CD4-positive, CD25-positive, alpha-beta regulatory T cell (primary cell): Measurements from ENCODE around the gene GNG7. TPM values are rescaled to one million over a fixed set of nuclear protein-coding genes. Genes with fewer than 3 reads are reported as not detected.

Source experiments
- ATAC-seq, 2 donors: fragments of 150-1000 bp; cut with Tn5 transposase; one replicate each; pipeline ENCODE4 v1.10.0; 2021; ENCODE audit warnings: low read depth in 2 of 2, moderate number of reproducible peaks in 2 of 2, moderate library complexity in 1 of 2
- DNase-seq, 3 donors: peaks; one replicate each; pipeline versions ENCODE4 v3.0.0 to v3.0.0-alpha.2; 2012 to 2022; ENCODE audit warnings: mixed read lengths in 1 of 3
- H3K27ac ChIP-seq: one replicate; pipeline ENCODE4 v1.7.0; 2013; ENCODE audit warnings: mild to moderate bottlenecking, low read length; ENCODE audit not compliant: insufficient read depth, poor library complexity, severe bottlenecking
- H3K27me3 ChIP-seq: one replicate; pipeline ENCODE4 v1.7.0; 2013; ENCODE audit warnings: low read length; ENCODE audit not compliant: control insufficient read depth, insufficient read depth
- H3K36me3 ChIP-seq: one replicate; pipeline ENCODE4 v1.7.0; 2013; ENCODE audit warnings: mild to moderate bottlenecking, low read length, moderate library complexity; ENCODE audit not compliant: control insufficient read depth, insufficient read depth
- H3K4me1 ChIP-seq: 2 replicates; pipeline ENCODE4 v1.7.0; 2013; ENCODE audit warnings: mild to moderate bottlenecking, low read length; ENCODE audit not compliant: insufficient read depth, control insufficient read depth, poor library complexity, severe bottlenecking
- H3K4me3 ChIP-seq: one replicate; pipeline ENCODE4 v1.7.0; 2013; ENCODE audit warnings: low read depth, mild to moderate bottlenecking, low read length, moderate library complexity
- H3K9me3 ChIP-seq, 2 experiments: 1 replicate in 1 of 2; 2 replicates in 1 of 2; pipeline ENCODE4 v1.7.0; 2013; ENCODE audit warnings: low read length in 2 of 2, mild to moderate bottlenecking in 1 of 2, moderate library complexity in 1 of 2; ENCODE audit not compliant: control insufficient read depth in 2 of 2
- H3K27ac Mint-ChIP-seq, 3 donors: one replicate each; pipeline ENCODE4 v1.8.0; 2020 to 2022; ENCODE audit warnings: mild to moderate bottlenecking in 3 of 3, mixed read lengths in 3 of 3, moderate library complexity in 2 of 3
- H3K27me3 Mint-ChIP-seq: one replicate; pipeline ENCODE4 v1.8.0; 2022; ENCODE audit warnings: mild to moderate bottlenecking, mixed read lengths
- H3K36me3 Mint-ChIP-seq: one replicate; pipeline ENCODE4 v1.8.0; 2020; ENCODE audit warnings: mixed read lengths
- H3K4me1 Mint-ChIP-seq, 4 donors: one replicate each; pipeline ENCODE4 v1.8.0; 2020 to 2022; ENCODE audit warnings: mixed read lengths in 4 of 4, mild to moderate bottlenecking in 1 of 4
- H3K4me3 Mint-ChIP-seq, 4 donors: one replicate each; pipeline ENCODE4 v1.8.0; 2020 to 2022; ENCODE audit warnings: mild to moderate bottlenecking in 4 of 4, mixed read lengths in 4 of 4, moderate library complexity in 3 of 4
- H3K9me3 Mint-ChIP-seq, 7 donors: one replicate each; pipeline ENCODE4 v1.8.0; 2020 to 2022; ENCODE audit warnings: mixed read lengths in 7 of 7, mild to moderate bottlenecking in 3 of 7, moderate library complexity in 2 of 7
- polyA plus RNA-seq, 4 donors: library from polyadenylated mRNA; unstranded; fragments of 300-500 nt; fragmentation: Illumina TruSeq; gene quantifications; one replicate each; pipeline ENCODE4 v1.2.3, GENCODE V29; 2021
- total RNA-seq: library from RNA; stranded (reverse); gene quantifications from one replicate; pipeline ENCODE4 v1.2.3, GENCODE V29; 2022

GNG7 gene
- total and polyA plus RNA-seq, 5 donors from 2014 or later: 0.65 to 1.6 (median 1.2) TPM

DNA sequence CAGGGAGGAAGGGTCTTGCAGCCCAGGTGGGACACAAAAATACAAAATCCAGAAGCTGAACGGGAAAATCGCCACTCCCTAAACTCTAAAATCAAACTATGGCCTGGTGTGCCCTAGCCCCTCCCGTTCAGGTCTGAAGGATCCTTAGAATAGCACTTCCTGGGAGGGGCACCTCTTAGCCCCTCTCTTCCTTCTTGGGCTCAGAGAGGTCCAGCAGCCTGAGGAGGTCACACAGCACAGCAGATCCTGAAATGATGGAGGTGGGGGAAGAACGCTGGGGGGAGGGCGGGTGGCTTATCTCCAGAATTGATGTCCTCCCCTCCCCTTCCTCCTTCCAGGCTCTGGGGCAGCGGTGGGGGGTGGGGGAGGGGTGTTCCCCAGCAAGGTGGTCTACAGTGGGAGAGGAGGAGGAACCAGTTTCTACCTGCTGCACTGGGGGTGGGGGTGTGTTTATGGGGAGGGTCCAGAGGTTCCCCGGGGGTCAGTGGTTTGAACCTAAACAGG, 16.8 kb upstream of the GNG7 start:
- Mint-ChIP-seq H3K9me3 (peaks cover 0 to 10% (median 5%) of the 10 kb centered on the region in 7 donors), H3K4me1 (peaks cover 0 to 9% (median 0%) of the 10 kb centered on the region in 4 donors), H3K27ac (no peak overlapping the region), H3K27me3 (peaks cover 34% of the 10 kb centered on the region), H3K4me3 (peak overlapping the region in 1 of 4 donors; percentile 69), H3K36me3 (no peaks in the 10 kb centered on the region)
- H3K27ac ChIP-seq: no peak overlapping the region
- peaks cover 5% of the 10 kb centered on the region for H3K4me1 ChIP-seq
- ATAC-seq (no peak), DNase-seq (no peak)
- no peaks in the 10 kb centered on the region for H3K27me3 ChIP-seq
- no peaks in the 10 kb centered on the region for H3K36me3 ChIP-seq
- peaks cover 6 to 8% of the 10 kb centered on the region in 2 experiments for H3K9me3 ChIP-seq
- H3K4me3 ChIP-seq: no peak overlapping the region

- Mint-ChIP-seq H3K4me1 (peaks cover 0 to 7% (median 0%) of the 10 kb centered on the region in 4 donors), H3K36me3 (no peaks in the 10 kb centered on the region), H3K27ac (no peak overlapping the region), H3K9me3 (peaks cover 0 to 10% (median 5%) of the 10 kb centered on the region in 7 donors), H3K27me3 (peaks cover 30% of the 10 kb centered on the region), H3K4me3 (no peak overlapping the region)
- no peak overlapping the region for H3K27ac ChIP-seq
- DNase-seq: no peak
- no peak overlapping the region for H3K4me3 ChIP-seq
- ATAC-seq: no peak
- H3K36me3 ChIP-seq: no peaks in the 10 kb centered on the region
- H3K4me1 ChIP-seq: peaks cover 5% of the 10 kb centered on the region
- H3K27me3 ChIP-seq: no peaks in the 10 kb centered on the region
- peaks cover 6 to 8% of the 10 kb centered on the region in 2 experiments for H3K9me3 ChIP-seq
Observed at GRCh38 chr19:2717638-2718541, 15.4 kb upstream of the GNG7 start.

GRCh38 chr19:2716722-2717637, 14.5 kb upstream of the GNG7 start:
- no peak overlapping the region for H3K4me3 Mint-ChIP-seq
- no peak overlapping the region for H3K27ac Mint-ChIP-seq
- no peaks in the 10 kb centered on the region for H3K27me3 ChIP-seq

GRCh38 chr19:2716275-2716650, 13.8 kb upstream of the GNG7 start:
- no peak overlapping the region for H3K27ac ChIP-seq
- Mint-ChIP-seq H3K4me3 (no peak overlapping the region), H3K27me3 (peaks cover 21% of the 10 kb centered on the region), H3K4me1 (peaks cover 0 to 4% (median 0%) of the 10 kb centered on the region in 4 donors), H3K27ac (no peak overlapping the region), H3K9me3 (peaks cover 0 to 10% (median 5%) of the 10 kb centered on the region in 7 donors), H3K36me3 (no peaks in the 10 kb centered on the region)
- no peak for DNase-seq
- H3K36me3 ChIP-seq: no peaks in the 10 kb centered on the region
- H3K4me1 ChIP-seq: peaks cover 5% of the 10 kb centered on the region
- H3K27me3 ChIP-seq: no peaks in the 10 kb centered on the region
- H3K4me3 ChIP-seq: no peak overlapping the region
- H3K9me3 ChIP-seq: peaks cover 6 to 8% of the 10 kb centered on the region in 2 experiments
- ATAC-seq: no peak

More at GRCh38 chr19:2716722-2717637, 14.5 kb upstream of the GNG7 start:
- Mint-ChIP-seq H3K9me3 (peaks cover 0 to 10% (median 5%) of the 10 kb centered on the region in 7 donors), H3K27me3 (peaks cover 22% of the 10 kb centered on the region), H3K4me1 (peaks cover 0 to 7% (median 0%) of the 10 kb centered on the region in 4 donors), H3K36me3 (no peaks in the 10 kb centered on the region)
- ATAC-seq (no peak), DNase-seq (no peak)
- Histone ChIP-seq H3K27ac (no peak overlapping the region), H3K4me3 (no peak overlapping the region), H3K9me3 (peaks cover 6 to 8% of the 10 kb centered on the region in 2 experiments), H3K36me3 (no peaks in the 10 kb centered on the region), H3K4me1 (peaks cover 5% of the 10 kb centered on the region)

DNA sequence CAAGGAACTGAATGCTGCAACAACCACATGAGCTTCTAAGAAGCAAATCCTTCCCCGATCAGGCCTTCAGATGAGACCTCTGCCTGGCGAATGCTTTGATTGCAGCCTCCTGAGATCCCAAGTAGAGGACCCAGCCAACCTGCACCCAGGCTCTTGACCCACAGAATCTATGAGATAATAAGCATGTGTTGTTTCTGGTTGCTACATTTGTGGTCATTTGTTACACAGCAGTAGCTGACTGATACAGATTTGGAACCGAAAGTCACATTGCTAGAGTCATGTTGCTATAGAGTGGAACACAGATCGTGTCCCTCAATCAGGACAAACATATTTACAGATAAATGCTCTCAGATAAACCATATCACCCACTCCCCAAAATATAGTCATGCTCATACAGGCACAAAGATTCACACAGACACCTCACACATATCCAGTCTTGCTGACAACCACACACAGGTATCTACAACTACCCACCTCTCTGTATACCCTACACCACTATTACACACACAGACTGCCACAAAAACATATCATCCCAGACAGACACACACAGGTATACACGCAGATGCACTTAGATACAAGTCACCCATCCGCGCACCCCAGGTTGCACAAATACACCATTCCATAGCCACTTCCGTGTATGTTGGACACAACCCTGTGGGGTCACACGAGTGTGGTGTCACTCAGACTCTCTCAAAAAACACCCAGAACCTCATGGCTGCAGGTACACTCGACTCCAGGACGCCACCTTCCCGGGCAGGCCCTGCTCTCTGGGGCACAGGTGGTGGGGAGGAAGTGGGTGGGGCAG, 13.2 kb upstream of the GNG7 start:
- no peak for DNase-seq
- H3K4me1 ChIP-seq: peaks cover 5% of the 10 kb centered on the region
- H3K9me3 ChIP-seq: peaks cover 6 to 8% of the 10 kb centered on the region in 2 experiments
- H3K36me3 Mint-ChIP-seq: no peaks in the 10 kb centered on the region
- H3K27me3 ChIP-seq: no peaks in the 10 kb centered on the region
- H3K36me3 ChIP-seq: no peaks in the 10 kb centered on the region
- peaks cover 24% of the 10 kb centered on the region for H3K27me3 Mint-ChIP-seq
- no peak overlapping the region for H3K4me3 Mint-ChIP-seq
- no peak overlapping the region for H3K27ac Mint-ChIP-seq
- H3K27ac ChIP-seq: no peak overlapping the region
- H3K4me1 Mint-ChIP-seq: peaks cover 0 to 4% (median 0%) of the 10 kb centered on the region in 4 donors
- ATAC-seq: no peak
- peaks cover 0 to 10% (median 5%) of the 10 kb centered on the region in 7 donors for H3K9me3 Mint-ChIP-seq
- H3K4me3 ChIP-seq: no peak overlapping the region

GRCh38 chr19:2714531-2715269, 12.2 kb upstream of the GNG7 start:
- Histone ChIP-seq H3K27me3 (no peaks in the 10 kb centered on the region), H3K9me3 (peaks cover 6 to 8% of the 10 kb centered on the region in 2 experiments), H3K4me3 (no peak overlapping the region), H3K4me1 (no peaks in the 10 kb centered on the region), H3K36me3 (no peaks in the 10 kb centered on the region), H3K27ac (no peak overlapping the region)
- H3K4me1 Mint-ChIP-seq: peaks cover 0 to 2% (median 0%) of the 10 kb centered on the region in 4 donors
- no peaks in the 10 kb centered on the region for H3K36me3 Mint-ChIP-seq
- H3K4me3 Mint-ChIP-seq: no peak overlapping the region
- ATAC-seq: no peak
- peaks cover 0 to 10% (median 5%) of the 10 kb centered on the region in 7 donors for H3K9me3 Mint-ChIP-seq
- peaks cover 20% of the 10 kb centered on the region for H3K27me3 Mint-ChIP-seq
- no peak for DNase-seq
- no peak overlapping the region for H3K27ac Mint-ChIP-seq
